Hepatic stellate cell (primary cell): Measurements from ENCODE around the gene C21orf58.
"Not testable (repeated sequence)": the region's sequence is repeated elsewhere in the genome, so short reads cannot be mapped to it uniquely, and the experiment has no call there.

Source experiments
- DNase-seq: peaks from one replicate; pipeline ENCODE4 v3.0.0; 2011; ENCODE audit warnings: low spot score

C21orf58 gene

DNA sequence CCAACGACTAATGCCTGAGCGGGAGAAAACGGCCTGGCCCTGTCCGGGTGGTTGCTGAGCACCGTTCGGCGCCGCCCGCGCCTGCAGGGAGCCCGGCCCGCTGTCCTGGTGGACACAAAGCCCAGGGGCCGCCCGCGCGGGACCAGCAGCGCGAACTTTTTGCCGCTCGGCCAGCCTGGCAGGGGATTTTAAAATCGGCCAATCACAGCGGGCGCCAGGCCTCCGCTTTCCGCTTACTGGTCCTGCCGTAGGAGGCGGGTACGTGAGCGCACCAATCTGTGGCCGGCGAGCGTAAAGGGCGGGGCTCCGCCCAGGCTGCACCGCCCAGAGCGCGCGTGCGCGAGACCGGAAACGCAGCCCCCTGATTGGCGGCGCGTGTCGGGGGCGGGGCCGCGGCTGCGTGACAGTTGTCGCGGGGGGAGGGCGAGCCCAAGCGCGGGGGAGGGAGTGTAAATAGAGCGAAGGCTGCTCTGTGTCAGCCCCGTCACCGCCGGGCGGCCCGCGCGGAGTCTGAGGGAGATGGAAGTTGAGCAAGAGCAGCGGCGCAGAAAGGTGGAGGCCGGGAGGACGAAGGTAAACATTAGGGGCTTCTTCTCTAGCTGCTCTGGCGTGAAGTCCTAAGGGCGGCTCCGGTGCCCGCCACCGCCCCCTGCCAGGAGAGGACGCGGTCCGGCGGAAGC lies at the start of gene C21orf58, which contains the start of gene PCNT:
TSS of gene C21orf58 (minus strand) at position 161 of the 680 bp plus-strand sequence. CDS start 1,132 bp downstream, outside the sequence.
TSS of gene PCNT (plus strand) at position 447 of the 680 bp plus-strand sequence. CDS start at position 520, 73 bp downstream.
- DNase-seq = peak; percentile 100

DNA sequence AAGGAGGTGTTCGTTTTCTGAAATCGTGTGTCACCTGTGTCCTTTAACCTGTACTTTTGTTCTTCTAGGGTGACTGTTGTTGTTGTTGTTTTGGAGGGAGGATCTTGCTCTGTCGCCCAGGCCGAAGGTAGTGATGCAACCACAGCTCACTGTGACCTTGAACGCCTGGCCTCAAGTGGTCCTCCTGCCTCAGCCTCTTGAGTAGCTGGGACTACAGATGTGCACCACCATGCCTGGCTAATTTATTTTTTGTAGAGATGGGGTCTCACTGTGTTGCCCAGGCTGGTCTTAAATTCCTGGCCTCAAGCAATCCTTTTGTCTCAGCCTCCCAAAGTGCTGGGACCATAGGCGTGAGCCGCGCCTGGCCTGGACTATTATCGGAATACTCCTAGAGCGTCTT lies 49.3 kb upstream of the C21orf58 start:
- not testable (repeated sequence) for DNase-seq

GRCh38 chr21:46372014-46372485 lies 48.4 kb upstream of the C21orf58 start:
- no peak for DNase-seq

GRCh38 chr21:46371204-46372013 lies 47.7 kb upstream of the C21orf58 start:
- no peak for DNase-seq

GRCh38 chr21:46369520-46370235 lies 46.0 kb upstream of the C21orf58 start:
- DNase-seq = no peak

- no peak for DNase-seq
These were observed 45.0 kb upstream of the C21orf58 start for GRCh38 chr21:46368533-46369285.

DNA sequence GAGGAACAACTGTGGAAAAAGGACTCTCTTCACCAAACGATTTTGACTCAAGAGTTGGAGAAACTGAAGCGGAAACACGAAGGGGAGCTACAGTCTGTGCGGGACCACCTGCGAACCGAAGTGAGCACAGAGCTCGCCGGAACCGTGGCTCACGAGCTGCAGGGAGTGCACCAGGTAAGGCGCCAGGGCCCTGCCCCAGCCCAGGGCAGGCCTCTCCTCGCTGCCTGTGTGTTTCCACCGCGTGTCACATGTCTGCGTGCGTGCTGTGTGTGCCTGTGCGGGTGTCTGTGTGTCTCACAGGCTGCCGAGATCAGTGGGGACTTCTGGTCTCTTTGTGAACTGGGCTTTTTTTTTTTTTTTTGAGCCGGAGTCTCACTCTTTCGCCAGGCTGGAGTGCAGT lies 43.3 kb upstream of the C21orf58 start:
- DNase-seq = no peak

DNA sequence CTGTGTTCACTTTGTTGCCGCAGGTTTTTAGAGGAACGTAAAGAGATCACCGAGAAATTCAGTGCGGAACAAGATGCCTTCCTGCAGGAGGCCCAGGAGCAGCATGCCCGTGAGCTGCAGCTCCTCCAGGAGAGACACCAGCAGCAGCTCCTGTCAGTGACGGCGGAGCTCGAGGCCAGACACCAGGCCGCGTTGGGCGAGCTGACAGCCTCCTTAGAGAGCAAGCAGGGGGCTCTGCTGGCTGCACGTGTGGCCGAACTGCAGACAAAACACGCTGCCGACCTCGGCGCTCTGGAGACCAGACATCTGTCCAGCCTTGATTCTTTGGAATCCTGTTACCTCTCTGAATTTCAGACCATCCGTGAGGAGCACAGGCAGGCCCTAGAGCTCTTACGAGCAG lies 42.9 kb upstream of the C21orf58 start:
- DNase-seq = no peak

DNA sequence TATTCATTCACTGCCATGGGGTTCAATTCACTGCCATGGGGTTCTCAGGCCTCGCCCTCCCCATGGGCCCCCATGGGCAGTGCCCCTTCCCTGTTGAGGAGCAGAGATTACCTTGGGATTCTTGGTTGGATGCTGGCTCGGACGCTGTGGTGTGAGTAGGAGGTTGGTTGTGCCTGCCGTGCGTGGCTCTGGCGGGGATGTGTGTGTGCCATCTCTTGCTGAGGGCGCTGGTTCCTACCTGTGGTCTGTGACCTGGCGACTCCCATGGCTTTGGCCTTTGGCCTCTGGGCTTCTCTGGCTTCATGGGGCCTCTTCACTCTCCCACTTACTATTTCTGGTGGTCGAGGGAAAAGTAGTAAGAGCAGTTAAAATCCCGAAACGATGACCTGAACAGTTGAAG lies 42.4 kb upstream of the C21orf58 start:
- DNase-seq = no peak

DNA sequence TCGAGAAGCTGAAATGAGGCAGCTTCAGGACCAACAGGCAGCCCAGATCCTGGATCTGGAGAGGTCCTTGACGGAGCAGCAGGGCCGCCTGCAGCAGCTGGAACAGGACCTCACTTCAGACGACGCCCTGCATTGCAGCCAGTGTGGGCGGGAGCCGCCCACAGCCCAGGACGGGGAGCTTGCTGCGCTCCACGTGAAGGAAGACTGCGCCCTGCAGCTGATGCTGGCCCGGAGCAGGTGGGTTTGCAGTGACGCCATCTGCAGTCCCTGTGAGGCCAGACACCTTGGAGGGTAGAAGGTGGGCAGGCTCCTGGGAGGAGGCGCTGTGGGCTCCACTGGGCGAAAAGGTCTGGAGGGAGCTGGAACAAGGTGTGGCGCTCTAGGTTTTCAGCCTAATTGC lies 40.0 kb upstream of the C21orf58 start:
- no peak for DNase-seq

- DNase-seq = no peak
These were observed 39.3 kb upstream of the C21orf58 start for GRCh38 chr21:46362946-46363345.

DNA sequence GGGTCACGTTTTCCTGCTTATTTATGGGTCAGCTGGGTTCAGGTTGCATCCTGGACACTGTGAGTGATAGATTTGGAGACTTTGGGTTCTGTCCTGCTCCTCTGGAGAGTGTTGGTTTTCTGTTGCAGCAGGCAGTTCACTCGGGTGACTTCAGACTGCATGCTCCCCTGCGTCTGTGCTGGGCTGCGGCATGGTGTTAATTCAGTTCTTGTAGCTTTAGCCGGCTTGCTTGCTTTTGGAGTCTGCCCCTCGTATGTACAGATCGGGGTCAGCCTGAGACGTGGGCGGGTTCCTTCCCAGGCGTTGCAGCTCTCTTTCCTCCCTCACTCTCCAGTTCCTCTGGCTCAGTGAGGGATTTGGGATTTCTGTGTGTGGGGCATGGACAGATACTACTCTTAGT lies 38.3 kb upstream of the C21orf58 start:
- no peak for DNase-seq

DNA sequence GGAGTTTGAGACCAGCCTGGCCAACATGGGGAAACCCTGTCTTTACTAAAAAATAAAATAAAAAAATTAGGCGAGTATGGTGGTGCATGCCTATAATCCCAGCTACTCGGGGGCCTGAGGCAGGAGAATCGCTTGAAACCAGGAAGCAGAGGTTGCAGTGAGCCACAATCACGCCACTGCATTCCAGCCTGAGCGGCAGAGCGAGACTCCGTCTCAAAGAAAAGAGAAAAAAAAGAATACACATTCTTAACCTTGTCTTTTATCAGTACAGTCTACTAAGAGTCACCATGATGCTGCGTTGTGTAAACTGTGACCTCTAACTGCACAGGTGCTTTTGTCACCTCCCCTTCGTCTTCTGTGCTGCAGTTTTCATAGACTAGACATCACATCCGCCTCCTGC lies 37.5 kb upstream of the C21orf58 start:
- DNase-seq = no peak

GRCh38 chr21:46357684-46358425 lies 34.2 kb upstream of the C21orf58 start:
- DNase-seq = no peak

DNA sequence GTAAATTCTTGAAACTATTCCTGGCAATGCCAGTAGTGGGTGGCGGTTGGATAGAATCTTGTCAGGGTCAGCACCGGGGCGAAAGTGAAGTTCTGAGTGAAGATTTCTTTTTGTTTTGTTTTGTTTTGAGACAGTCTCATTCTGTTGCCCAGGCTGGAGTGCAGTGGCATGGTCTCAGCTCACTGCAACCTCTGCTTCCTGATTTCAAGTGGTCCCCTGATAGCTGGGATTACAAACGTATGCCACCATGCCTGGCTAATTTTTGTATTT lies 33.6 kb upstream of the C21orf58 start:
- DNase-seq = no peak

- DNase-seq = no peak
These were observed 33.0 kb upstream of the C21orf58 start for GRCh38 chr21:46356494-46357334.

DNA sequence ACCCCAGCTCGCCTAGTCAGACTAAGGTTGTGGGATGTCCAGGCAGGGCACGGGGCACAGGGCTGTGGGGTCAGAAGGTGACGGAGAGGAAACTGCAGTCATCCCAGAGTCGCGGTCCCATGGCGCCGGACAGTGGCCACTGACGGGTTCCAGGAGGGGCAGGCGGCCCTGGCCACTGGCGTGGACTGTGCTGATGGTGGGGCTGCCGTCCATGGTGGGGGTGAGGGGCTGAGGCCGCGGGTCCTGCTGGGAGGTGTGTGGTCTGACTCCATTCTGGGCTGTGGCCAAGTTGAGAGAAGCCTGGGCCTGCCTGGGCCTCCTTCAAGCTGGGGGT lies 32.3 kb upstream of the C21orf58 start:
- DNase-seq = no peak

DNA sequence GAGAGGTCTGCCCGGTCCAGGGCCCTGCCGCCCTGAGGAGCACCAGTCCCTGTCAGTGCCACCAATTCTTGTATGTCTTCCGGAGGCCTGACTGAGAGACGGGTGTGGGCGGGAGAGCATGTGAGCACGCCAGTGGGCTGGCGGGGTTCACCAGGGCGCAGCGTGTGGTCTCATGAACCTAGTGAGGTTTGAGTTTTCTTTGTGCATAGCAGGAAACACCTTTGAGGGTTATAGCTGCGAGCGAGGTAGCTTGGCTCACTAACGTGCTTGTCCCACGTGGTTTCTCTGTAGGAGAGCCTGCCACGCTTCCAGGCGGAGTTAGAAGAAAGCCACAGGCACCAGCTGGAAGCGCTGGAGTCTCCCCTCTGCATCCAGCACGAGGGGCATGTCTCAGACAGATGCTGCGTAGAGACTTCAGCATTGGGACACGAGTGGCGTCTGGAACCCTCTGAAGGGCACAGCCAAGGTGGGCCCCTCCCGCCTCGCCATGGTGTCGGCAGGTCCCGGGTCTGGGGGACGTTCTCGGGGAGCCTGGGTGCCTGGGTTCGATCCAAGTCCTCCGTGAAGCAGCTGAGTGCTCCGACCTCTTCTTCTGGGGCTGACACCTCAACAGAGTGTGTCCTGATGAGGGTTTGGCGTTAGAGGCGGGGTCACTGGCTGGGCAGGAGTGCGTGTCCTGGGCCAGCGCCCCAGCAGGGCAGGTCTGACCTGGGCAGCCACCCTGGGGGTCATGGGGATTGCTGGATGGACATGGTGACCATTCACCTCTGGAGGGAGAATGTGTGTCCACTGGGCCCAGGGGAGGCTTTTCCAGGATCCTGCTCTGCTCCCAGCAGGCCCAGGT lies 31.7 kb upstream of the C21orf58 start:
- no peak for DNase-seq

- no peak for DNase-seq
These were observed 30.8 kb upstream of the C21orf58 start for GRCh38 chr21:46354518-46354917.

DNA sequence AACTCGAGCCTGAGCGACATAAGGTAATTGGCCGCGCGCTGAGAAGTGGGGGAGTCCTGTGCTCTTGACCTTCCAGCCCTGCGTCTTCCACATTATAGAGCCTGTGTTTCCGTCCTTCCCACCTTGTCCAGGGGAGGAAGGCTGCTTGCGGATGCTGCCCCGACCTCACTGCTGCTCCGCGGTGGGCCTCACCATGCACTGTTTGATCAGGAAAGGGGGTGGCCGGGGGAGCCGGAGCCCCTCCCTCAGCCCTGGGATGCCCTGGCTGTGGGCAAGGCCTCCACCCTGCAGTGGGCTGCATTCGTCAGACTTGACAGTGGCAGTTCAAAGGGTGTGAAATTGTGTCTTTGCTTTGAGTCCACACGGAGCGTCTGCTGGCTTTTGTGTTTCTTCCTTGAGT lies 30.4 kb upstream of the C21orf58 start:
- no peak for DNase-seq
